Cardiac fibroblast (primary cell): ENCODE measurements around the gene USB1.
A peak's percentile ranks its signal among the peaks of the same experiment; 100 is the strongest.

Experiments
- DNase-seq, 2 donors: peaks; one replicate each; pipeline versions ENCODE4 v3.0.0 to v3.0.0-alpha.2; 2010; ENCODE audit warnings: low read depth in 2 of 2
- H3K4me3 ChIP-seq, 2 donors: replicated peaks in 1 of 2; 1 replicate in 1 of 2; 2 replicates in 1 of 2; pipeline ENCODE4 v1.5.1; 2011; ENCODE audit warnings: low read depth in 2 of 2, low read length in 2 of 2, mild to moderate bottlenecking in 2 of 2, moderate library complexity in 1 of 2
- CTCF ChIP-seq: IDR thresholded peaks from one replicate; pipeline ENCODE4 v1.5.1; 2011; ENCODE audit warnings: low read depth, mild to moderate bottlenecking, low read length, inconsistent platforms

USB1 gene

GRCh38 chr16:57961538-57961937 is 39.7 kb upstream of the USB1 start:
- no peak for TF ChIP-seq CTCF
- DNase-seq: no peak
- no peak overlapping the region for H3K4me3 ChIP-seq

DNA sequence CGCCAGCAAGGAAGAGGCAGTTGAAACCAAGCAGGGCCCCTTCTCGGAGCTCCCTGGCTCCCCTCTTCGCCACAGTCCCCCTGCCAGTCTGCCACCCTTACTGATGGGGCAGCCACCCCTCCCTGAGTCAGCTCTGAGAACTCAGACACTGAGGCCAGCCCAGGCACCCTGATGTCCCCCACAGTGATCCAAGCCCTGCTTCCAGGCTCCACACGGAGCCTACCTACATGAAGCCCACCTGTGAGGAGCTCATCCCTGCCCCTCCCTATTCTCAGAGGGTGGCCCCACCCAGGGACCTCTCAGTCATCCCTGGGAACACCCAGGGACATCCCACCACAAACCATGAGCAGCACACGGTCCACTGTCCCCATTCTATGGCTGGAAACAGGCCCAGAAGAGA is 39.2 kb upstream of the USB1 start:
- H3K4me3 ChIP-seq: no peak overlapping the region
- TF ChIP-seq CTCF: no peak
- DNase-seq: no peak

GRCh38 chr16:57962756-57963155 is 38.5 kb upstream of the USB1 start:
- no peak for TF ChIP-seq CTCF
- no peak for DNase-seq

GRCh38 chr16:57964157-57964700 is 37.0 kb upstream of the USB1 start:
- H3K4me3 ChIP-seq: no peak overlapping the region
- no peak for TF ChIP-seq CTCF
- no peak for DNase-seq

More at GRCh38 chr16:57962756-57963155, 38.5 kb upstream of the USB1 start:
- no peak overlapping the region for H3K4me3 ChIP-seq

DNA sequence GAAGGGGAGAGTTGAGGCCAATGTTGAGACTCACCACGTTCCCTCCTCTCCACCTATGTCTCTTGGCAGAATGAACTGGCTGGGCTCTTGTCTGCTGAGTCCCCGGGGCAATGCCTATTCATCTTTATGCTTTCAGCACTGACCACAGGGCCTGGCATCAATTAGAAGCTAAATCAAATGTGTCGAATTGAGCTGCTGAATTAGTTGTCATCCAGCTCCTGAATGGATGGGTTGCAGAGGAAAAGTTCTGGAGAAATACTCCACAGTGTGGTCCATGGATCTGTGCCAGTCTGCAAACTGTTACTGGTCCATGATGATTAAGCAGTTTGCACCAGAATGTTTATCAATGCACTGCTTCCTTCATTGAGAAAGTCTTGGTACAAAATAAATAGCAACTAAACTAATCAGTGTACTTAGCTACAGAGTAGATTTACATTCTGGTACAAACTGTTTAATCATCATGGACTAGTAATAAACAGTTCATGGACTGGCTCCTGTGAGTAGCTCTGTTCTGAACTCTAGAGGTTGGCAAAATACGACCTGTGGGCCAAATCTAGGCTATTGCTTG is 34.9 kb upstream of the USB1 start:
- DNase-seq: peak; percentile 32 to 48
- no peak for TF ChIP-seq CTCF
- no peak overlapping the region for H3K4me3 ChIP-seq

DNA sequence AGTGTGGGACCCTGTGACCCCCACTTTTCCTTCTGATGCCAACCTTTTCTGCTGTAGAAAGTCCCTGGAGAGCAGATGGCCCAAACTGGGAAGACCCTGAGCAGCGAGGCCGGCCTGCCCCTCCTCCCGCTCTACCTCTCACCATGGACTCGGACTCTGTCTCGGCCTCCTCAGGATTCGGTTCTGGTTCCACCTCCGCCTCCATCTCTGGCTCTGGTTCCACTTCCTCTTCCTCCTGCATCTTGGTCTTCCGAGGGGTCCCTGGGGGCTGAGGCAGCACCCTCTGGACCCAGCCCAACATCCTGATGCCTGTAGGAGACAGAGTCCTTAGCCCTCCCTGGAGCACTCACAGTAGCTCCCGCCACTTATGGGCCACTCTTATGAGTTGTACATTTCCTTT is 34.2 kb upstream of the USB1 start:
- no peak for DNase-seq
- H3K4me3 ChIP-seq: no peak overlapping the region
- no peak for TF ChIP-seq CTCF

- DNase-seq: no peak
- H3K4me3 ChIP-seq: no peak overlapping the region
- TF ChIP-seq CTCF: no peak
Observed at GRCh38 chr16:57967916-57968315, 33.3 kb upstream of the USB1 start.
